OCI-LY1 (cell line): ENCODE data around the gene SERBP1.

Experiments
- H2AFZ ChIP-seq: fragments of 200-600 bp; sonication (generic), shearing (Covaris generic); 2 replicates; pipeline ENCODE4 v1.6.0; 2014; ENCODE audit warnings: antibody characterized with exemption, mild to moderate bottlenecking, low read length
- H3F3A ChIP-seq: fragments of 200-600 bp; sonication (generic), shearing (Covaris generic); 2 replicates; pipeline ENCODE4 v1.6.0; 2014; ENCODE audit warnings: mild to moderate bottlenecking, antibody characterized with exemption, low read length, moderate library complexity; ENCODE audit not compliant: insufficient read depth
- H3K27ac ChIP-seq: fragments of 200-600 bp; sonication (generic); 2 replicates; pipeline ENCODE4 v1.5.1; 2014; ENCODE audit warnings: low read length, mixed run types, mild to moderate bottlenecking, low read depth; ENCODE audit not compliant: poor library complexity, severe bottlenecking
- H3K27me3 ChIP-seq: fragments of 200-600 bp; sonication (generic); 2 replicates; pipeline ENCODE4 v1.6.0; 2014; ENCODE audit warnings: antibody characterized with exemption, mild to moderate bottlenecking, low read length, moderate library complexity; ENCODE audit not compliant: insufficient read depth
- H3K36me3 ChIP-seq: fragments of 200-600 bp; sonication (generic); 2 replicates; pipeline ENCODE4 v1.6.1; 2014; ENCODE audit warnings: mild to moderate bottlenecking, antibody characterized with exemption, low read length, moderate library complexity, mixed read lengths; ENCODE audit not compliant: insufficient read depth
- H3K4me1 ChIP-seq: fragments of 200-600 bp; sonication (generic); 2 replicates; pipeline ENCODE4 v1.5.1; 2014; ENCODE audit warnings: mild to moderate bottlenecking, low read length, moderate library complexity; ENCODE audit not compliant: insufficient read depth, severe bottlenecking
- H3K4me2 ChIP-seq: fragments of 200-600 bp; sonication (generic), shearing (Covaris generic); 2 replicates; pipeline ENCODE4 v1.6.1; 2014; ENCODE audit warnings: low read length
- H3K4me3 ChIP-seq: fragments of 200-600 bp; sonication (generic); 2 replicates; pipeline ENCODE4 v1.5.1; 2014; ENCODE audit warnings: low read length, low read depth, mild to moderate bottlenecking, mixed read lengths; ENCODE audit not compliant: poor library complexity, severe bottlenecking
- H3K79me2 ChIP-seq: fragments of 200-600 bp; shearing (Covaris generic); 2 replicates; pipeline ENCODE4 v1.6.1; 2016; ENCODE audit warnings: mixed run types, low read length, mixed read lengths; ENCODE audit not compliant: insufficient read depth
- H3K9ac ChIP-seq: fragments of 200-600 bp; sonication (generic), shearing (Covaris generic); 2 replicates; pipeline ENCODE4 v1.6.1; 2014; ENCODE audit warnings: mild to moderate bottlenecking, low read length, mixed read lengths
- H3K9me2 ChIP-seq: fragments of 200-600 bp; sonication (generic), shearing (Covaris generic); 2 replicates; pipeline ENCODE4 v1.6.1; 2014; ENCODE audit warnings: low read depth, mild to moderate bottlenecking, low read length, mixed read lengths
- H3K9me3 ChIP-seq: fragments of 200-600 bp; shearing (Covaris generic); 2 replicates; pipeline ENCODE4 v1.6.1; 2014; ENCODE audit warnings: low read length, mixed read lengths
- H4K20me1 ChIP-seq: fragments of 200-600 bp; sonication (generic), shearing (Covaris generic); 2 replicates; pipeline ENCODE4 v1.6.0; 2016; ENCODE audit warnings: mild to moderate bottlenecking, low read length; ENCODE audit not compliant: insufficient read depth
- CTCF ChIP-seq: fragments of 200-600 bp; sonication (generic), shearing (Covaris generic); IDR thresholded peaks from 2 replicates; pipeline ENCODE4 v1.5.1; 2017; ENCODE audit warnings: mild to moderate bottlenecking, antibody characterized with exemption, low read length, moderate library complexity, mixed read lengths
- EZH2 ChIP-seq: fragments of 200-600 bp; sonication (generic), shearing (Covaris generic); IDR thresholded peaks from 2 replicates; pipeline ENCODE4 v1.8.0; 2017; ENCODE audit warnings: borderline replicate concordance, mixed run types, mild to moderate bottlenecking, antibody characterized with exemption, low read length, moderate library complexity, mixed read lengths

The SERBP1 gene

GRCh38 chr1:67464058-67464457 is 33.9 kb upstream of the SERBP1 start:
- TF ChIP-seq CTCF (no peak), EZH2 (no peak)
- H3K27me3 ChIP-seq: no peaks in the 10 kb centered on the region
- H3K27ac ChIP-seq: no peak overlapping the region
- no peaks in the 10 kb centered on the region for H3K36me3 ChIP-seq
- no peak overlapping the region for H3K9ac ChIP-seq
- no peaks in the 10 kb centered on the region for H3K9me2 ChIP-seq
- no peaks in the 10 kb centered on the region for H3F3A ChIP-seq
- H3K79me2 ChIP-seq: no peaks in the 10 kb centered on the region
- H3K4me2 ChIP-seq: no peak overlapping the region
- no peaks in the 10 kb centered on the region for H4K20me1 ChIP-seq
- no peaks in the 10 kb centered on the region for H3K9me3 ChIP-seq
- H3K4me3 ChIP-seq: no peak overlapping the region
- H3K4me1 ChIP-seq: no peaks in the 10 kb centered on the region
- H2AFZ ChIP-seq: no peak overlapping the region

GRCh38 chr1:67463298-67463955 is 33.2 kb upstream of the SERBP1 start:
- Histone ChIP-seq H3K9me2 (no peaks in the 10 kb centered on the region), H3K36me3 (no peaks in the 10 kb centered on the region), H3K4me1 (no peaks in the 10 kb centered on the region), H3K4me2 (no peak overlapping the region), H3F3A (no peaks in the 10 kb centered on the region), H3K27ac (no peak overlapping the region), H3K4me3 (no peak overlapping the region), H2AFZ (no peak overlapping the region), H3K9me3 (no peaks in the 10 kb centered on the region), H3K79me2 (no peaks in the 10 kb centered on the region), H4K20me1 (no peaks in the 10 kb centered on the region), H3K27me3 (no peaks in the 10 kb centered on the region), H3K9ac (no peak overlapping the region)
- TF ChIP-seq EZH2 (no peak), CTCF (no peak)

DNA sequence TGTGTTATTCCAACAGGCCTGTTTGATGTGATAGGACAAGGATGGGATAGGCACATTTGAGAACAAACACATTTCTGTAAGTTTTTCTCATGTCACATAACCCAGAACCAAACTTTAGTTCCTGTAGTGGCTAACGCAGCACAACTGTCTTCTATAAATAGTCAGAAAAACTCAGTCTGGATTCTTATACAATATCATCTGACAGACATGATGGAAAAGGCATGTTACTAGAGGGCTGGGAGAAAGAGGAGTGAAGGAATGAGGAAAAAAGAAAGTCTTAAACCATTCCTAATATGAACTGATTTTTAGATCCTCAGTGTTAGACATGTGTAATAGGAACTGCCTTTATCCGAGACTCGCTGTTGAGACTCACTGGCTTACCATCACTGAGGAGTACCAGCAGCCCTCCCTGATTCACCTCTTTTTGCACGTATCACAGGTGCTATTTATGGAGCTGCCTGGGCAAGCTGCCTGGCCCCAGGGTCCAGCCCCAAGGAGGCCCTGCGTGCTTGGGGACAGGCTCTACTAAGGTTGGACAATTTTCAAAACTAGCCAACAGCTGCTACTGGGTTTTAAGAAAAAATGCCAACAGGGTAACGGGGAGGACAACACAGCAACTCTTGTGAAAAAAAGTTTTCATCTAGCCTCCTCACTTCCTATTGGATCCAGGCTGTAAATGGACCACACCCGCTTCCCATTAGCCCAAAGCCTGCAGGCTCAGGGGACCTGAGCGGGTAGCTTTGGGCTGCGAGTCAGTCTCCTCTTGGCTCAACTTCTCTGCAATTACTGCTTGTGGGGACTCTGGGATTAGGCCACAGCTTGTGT is 30.7 kb upstream of the SERBP1 start:
- Histone ChIP-seq H4K20me1 (no peaks in the 10 kb centered on the region), H3K36me3 (no peaks in the 10 kb centered on the region), H3K9ac (no peak overlapping the region), H3K4me3 (no peak overlapping the region), H3K27ac (no peak overlapping the region), H3K4me1 (no peaks in the 10 kb centered on the region), H3K4me2 (no peak overlapping the region), H3K9me3 (no peaks in the 10 kb centered on the region), H3K9me2 (no peaks in the 10 kb centered on the region), H2AFZ (no peak overlapping the region), H3K27me3 (no peaks in the 10 kb centered on the region), H3F3A (no peaks in the 10 kb centered on the region), H3K79me2 (no peaks in the 10 kb centered on the region)
- TF ChIP-seq EZH2: no peak
- TF ChIP-seq CTCF: no peak
